HEK293T (cell line): ENCODE results near the gene NOCT.

ENCODE experiments used
- BHLHE40 ChIP-seq: fragments of 450-650 bp; IDR thresholded peaks from 2 replicates; pipeline ENCODE4 v1.6.1; 2016; ENCODE audit warnings: mild to moderate bottlenecking, moderate library complexity, borderline replicate concordance
- L3MBTL2 ChIP-seq: fragments of 450-650 bp; conservative IDR thresholded peaks from 2 replicates; pipeline ENCODE4 v1.6.1; 2016; ENCODE audit warnings: mild to moderate bottlenecking
- NFRKB ChIP-seq: fragments of 450-650 bp; IDR thresholded peaks from 2 replicates; pipeline ENCODE4 v1.6.1; 2016; ENCODE audit warnings: mild to moderate bottlenecking, moderate library complexity
- SP1 ChIP-seq: fragments of 450-650 bp; IDR thresholded peaks from 2 replicates; pipeline ENCODE4 v1.6.1; 2017
- SUZ12 ChIP-seq: fragments of 450-650 bp; IDR thresholded peaks from 2 replicates; pipeline ENCODE4 v1.6.1; 2016; ENCODE audit warnings: mild to moderate bottlenecking

GRCh38 chr4:139030614-139031235 lies 15.1 kb downstream of the NOCT start:
- no peak for TF ChIP-seq SUZ12
- no peak for TF ChIP-seq BHLHE40
- no peak for TF ChIP-seq SP1
- no peak for TF ChIP-seq L3MBTL2
- no peak for TF ChIP-seq NFRKB
